Hematopoietic multipotent progenitor cell treated with erythropoietin and hydrocortisone succinate and interleukin-3 and kit ligand, for 8 days (in vitro differentiated cells): Measurements from ENCODE around the gene DCST1.
A peak's percentile ranks its signal among the peaks of the same experiment; 100 is the strongest.

Experiments
- DNase-seq: peaks from one replicate; pipeline ENCODE4 v3.0.0-alpha.2; 2015

Gene DCST1

GRCh38 chr1:155092641-155093040 is 59.0 kb downstream of the DCST1 start:
- no peak for DNase-seq

DNA sequence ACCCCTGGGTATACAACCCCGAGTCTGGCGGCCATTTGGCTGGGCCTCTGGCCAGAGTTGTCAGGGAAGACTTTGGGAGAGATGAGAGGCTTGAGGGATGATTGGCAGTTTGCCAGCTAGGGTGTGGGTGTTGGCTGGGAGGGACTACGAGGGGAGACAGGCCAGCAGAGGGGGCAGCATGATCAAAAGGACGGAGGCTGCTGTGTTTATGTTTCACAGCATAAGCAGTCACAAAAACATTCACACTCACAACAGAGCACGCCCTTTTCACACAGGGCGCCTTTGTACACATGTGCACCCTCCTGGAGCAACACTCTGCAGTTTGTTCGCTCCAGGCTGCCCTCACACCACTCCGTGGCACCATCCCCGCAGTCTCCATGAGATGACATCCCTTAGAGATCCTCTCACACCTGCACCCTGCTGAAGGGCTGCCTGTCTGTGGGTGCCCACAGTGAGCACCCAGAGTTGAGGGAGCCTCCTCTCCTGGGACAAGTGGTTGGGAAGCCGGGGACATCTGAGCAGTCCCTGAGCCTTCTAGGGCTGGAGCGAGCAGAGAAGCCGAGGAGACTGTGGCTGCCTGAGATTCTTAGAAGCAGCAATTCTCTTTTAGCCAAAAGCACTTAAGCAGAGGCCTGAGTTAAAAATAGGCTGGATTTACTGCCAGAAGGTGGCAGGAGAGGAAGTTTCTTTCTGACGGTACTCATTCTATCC is 60.4 kb downstream of the DCST1 start:
- peak; percentile 53 for DNase-seq

DNA sequence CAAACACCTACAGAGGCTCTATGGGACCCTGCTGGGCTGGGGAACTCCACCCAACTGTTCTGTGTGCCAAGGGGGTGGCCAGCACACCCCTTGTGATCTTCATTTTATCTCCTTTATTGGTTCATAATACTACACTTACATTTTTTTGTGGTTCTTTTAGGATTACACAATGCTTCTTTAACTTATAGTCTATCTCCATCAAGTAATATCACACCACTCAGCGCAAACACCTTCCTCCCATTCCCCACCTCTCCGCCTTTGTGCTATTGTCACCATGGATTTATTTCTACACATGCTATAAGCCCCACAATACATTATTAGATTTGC is 61.0 kb downstream of the DCST1 start:
- DNase-seq: no peak

- no peak for DNase-seq
Observed at GRCh38 chr1:155099331-155099730, 65.7 kb downstream of the DCST1 start.
